ENCODE results near the gene CAGE1.

The CAGE1 gene

DNA sequence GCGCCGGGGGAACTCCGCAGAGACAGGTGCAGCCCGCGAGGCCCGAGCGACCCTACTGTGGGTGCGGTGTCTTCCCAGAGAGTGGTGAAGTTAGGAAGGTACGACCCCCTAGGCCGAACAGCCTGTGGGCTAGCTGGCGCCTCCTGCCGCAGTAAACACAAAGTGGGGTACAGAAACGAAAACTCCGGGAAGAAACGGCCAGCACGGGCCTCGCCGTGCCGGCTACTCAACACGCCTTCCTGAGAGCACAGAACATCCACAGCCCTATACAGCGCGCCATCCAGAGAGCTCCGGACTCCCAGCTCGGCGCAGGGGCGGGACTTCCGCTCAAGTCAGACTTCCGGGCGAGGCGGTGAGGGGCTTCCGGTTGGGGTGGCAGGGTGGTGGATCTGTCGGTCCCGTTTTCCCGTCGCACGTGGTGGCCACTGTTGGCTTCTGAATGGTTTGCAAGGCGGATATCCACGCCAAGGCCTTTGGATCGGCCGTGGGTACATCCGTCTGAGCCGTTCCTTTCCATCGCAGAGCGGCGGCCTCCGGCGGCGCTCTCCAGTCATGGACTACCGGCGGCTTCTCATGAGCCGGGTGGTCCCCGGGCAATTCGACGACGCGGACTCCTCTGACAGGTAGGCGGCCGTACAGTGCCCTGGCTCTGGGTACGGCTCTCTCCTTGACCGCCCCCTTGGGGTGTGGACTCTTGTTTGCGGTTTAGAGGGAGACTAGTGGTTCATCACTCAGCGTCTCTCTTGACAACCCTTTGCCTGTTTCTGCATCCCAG, at the start of gene CAGE1, which contains the start of gene RIOK1:
TSS of gene CAGE1 (minus strand) at position 292 of the 775 bp plus-strand sequence. CDS start 2,569 bp downstream, outside the sequence.
TSS of gene RIOK1 (plus strand) at position 358 of the 775 bp plus-strand sequence. CDS start at position 553, 195 bp downstream.
- peak; percentile 88 for DNase-seq

DNA sequence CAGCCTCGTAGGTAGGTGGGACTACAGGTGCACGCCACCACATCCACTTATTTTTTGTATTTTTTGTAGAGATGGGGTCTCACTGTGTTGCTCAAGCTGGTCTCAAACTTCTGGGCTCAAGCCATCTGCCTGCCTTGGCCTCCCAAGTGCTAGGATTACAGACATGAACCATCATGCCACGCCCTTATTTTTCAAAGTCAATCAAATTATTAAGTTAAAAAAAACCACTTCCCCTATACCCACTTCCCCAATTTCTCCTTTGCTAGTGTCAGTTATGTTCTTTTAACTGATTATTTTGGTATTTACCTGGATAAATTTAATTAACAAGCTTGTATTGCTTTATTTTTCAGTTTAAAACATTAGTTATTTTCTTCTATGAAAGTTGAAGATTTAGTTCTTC, 49.7 kb upstream of the CAGE1 start:
- no peak for DNase-seq

DNA sequence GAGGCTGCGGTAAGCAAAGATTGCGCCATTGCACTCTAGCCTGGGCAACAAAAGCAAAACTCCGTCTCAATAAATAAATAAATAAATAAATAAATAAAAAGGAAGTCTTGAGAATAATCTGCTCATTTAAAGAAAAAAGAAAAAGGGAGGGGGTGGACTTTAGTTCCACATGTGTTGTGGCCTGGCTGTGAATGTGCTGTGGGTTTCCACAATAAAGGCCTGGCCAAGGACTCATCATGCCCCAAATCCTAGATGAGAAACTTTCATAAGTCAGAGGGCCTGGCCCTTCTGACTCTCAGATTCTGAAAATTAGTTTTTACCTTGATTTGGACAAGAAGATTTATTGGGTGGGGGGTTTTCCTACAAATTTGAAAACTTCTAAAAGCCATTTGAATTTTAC, 48.5 kb upstream of the CAGE1 start:
- no peak for DNase-seq

DNA sequence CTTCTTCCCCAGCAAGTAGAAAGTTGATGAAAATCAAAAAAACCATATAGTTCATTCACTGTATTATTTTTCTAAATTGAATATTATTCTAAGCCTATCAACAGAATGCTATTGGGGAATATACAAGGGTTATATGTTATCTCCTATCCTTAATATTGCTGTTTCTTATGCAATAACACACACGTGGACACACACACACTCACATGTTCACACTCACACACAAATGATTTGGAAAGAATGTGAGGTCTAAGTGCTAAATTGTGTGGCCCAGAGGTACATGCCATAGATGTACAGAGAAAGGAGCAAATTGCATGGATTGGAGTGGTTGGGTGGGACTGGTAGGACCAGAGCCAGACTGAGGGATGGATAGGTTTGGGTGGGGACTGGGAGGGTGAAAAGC, 45.1 kb upstream of the CAGE1 start:
- no peak for DNase-seq

DNA sequence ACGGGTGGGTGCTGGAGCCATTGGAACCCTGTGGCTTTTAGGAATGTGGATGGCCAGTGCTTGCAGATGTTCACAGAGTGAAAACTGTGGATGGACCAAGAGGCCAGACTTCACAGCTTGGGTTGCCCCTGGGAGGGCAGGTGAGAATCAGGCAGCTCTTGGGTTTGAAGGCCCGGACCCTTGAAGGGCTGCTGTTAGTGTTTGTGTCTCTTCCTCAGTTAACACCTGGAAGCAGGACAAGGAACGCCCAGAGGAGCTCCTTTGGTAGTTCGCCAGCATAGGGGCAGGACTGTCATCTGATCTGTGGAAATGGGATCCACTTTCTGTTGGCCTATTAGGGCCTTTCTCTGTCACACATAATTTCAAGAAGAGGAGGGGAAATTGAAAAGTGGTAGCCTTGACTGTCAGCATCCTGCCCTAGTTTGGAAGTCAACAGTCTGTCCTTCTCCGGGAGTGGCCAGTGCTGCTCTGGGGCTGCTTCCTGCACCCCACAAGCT, 43.6 kb upstream of the CAGE1 start:
- DNase-seq: no peak

DNA sequence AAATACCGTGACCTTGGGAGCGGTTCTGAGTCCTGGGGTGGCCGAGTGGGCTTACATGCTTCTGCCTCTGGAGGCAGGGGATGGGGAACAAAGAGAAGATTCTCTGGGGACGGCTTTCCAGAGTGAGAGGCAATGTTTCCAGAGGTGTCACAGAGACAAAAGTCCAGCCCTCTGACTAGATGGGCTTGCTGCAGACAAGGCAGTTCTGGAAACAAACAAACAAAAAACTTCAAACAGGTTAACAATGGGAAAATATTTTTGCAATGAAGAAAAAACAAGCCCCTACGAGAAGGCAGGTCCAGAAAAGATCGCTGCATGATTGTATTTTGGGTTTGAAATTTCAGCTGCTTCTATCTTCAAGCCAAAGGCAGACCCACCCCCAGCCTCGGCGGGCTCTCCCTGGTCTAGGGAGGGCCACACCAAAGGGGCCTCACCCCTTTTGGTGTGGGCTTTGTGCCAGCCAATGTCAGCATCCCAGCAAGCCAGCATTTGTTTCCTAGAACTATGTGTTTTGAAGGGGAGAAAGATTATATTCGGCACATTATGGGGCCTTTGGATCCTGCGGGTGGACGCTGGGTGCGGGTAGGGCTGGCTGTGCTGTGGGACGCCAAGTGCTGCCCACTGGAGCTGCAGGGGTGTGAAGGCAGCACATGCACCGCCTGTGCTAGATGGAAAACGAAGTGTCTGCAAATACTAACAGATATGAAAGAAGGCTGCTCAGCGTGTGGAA, 43.0 kb upstream of the CAGE1 start:
- DNase-seq: no peak

DNA sequence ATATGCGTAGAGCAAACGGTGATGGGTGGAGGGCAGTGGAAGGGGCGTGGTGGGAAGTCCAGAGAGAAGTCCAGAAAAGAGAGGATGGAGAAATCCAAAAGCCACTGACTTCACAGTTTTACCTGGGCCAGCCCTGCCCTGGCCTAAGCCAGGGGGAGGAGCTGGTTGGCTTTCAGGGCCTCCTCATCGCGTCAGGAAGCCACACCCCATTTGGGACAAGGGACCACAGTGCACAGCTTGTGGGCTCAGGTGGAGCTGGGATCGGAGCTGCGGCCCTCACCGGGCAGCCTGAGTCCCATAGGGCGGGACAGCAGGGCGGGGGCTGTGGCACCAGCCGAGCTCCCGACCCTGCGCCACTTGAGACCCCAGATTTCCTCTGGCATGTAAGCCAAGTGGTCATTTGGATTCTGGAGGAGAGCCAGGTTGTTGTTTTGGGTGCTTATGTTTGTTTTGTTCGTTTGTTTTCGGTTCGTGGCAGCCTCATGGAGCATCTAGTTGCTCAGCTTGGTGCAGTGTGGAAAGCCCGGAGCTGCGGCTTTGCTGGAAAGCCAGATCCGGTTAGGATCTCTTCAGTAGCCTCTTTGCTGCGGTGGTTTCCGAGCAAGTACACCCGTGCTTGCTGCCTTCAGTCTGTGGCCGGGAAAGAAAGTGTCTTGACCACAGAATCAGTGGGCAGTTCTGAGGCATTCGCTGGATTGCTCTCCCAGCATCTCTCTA, 42.3 kb upstream of the CAGE1 start:
- DNase-seq: no peak

DNA sequence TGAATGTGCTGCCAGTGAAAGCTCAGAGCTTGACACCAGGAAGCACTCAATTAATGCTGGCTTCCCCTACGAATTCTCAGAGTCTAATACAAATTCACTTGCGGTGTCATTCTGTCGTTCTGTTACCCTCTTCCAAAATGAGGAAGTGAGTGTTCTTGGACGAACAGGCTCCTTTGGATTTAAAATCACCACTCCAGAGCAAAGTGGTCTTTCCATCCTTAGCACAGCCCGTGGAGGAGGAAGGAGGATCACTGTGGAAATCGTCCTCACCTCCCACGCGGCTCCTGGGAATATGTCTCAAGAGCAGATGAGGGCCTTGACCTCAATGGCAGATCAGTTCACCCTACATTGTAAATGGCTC, 41.8 kb upstream of the CAGE1 start:
- no peak for DNase-seq

DNA sequence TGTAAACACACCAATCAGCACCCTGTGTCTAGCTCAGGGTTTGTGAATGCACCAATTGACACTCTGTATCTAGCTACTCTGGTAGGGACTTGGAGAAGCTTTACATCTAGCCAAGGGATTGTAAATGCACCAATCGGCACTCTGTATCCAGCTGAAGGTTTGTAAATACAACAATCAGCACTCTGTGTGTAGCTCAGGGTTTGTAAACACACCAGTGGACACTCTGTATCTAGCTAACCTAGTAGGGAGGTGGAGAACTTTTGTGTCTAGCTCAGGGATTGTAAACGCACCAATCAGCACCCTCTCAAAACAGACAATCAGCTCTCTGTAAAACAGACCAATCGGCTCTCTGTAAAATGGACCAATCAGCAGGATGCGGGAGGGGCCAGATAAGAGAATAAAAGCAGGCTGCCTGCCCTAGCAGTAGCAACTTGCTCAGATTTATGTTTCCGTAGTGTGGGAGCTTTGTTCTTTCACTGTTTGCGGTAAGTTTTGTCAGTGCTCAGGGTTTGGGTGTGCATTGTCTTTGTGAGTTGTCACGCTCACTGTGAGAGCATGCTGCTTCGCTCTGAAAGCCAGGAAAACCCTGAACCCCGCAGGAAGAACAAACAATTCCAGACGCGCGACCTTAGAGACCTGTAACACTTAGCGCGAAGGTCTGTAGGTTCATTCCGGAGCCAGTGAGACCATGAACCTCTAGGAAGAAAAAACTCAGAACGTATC, 37.1 kb upstream of the CAGE1 start:
- DNase-seq: no peak

DNA sequence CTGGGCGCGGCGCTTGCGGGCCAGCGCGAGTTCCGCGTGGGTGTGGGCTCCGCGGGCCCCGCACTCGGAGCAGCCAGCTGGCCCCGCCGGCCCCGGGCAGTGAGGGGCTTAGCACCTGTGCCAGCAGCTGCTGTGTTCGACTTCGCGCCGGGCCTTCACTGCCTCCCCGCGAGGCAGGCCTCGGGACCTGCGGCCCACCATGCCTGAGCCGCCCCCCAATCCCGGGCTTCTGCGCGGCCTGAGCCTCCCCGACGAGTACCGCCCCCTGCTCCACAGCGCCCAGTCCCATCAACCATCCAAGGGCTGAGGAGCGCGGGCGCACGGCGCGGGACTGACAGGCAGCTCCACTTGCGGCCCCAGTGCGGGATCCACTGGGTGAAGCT, 36.3 kb upstream of the CAGE1 start:
- no peak for DNase-seq

DNA sequence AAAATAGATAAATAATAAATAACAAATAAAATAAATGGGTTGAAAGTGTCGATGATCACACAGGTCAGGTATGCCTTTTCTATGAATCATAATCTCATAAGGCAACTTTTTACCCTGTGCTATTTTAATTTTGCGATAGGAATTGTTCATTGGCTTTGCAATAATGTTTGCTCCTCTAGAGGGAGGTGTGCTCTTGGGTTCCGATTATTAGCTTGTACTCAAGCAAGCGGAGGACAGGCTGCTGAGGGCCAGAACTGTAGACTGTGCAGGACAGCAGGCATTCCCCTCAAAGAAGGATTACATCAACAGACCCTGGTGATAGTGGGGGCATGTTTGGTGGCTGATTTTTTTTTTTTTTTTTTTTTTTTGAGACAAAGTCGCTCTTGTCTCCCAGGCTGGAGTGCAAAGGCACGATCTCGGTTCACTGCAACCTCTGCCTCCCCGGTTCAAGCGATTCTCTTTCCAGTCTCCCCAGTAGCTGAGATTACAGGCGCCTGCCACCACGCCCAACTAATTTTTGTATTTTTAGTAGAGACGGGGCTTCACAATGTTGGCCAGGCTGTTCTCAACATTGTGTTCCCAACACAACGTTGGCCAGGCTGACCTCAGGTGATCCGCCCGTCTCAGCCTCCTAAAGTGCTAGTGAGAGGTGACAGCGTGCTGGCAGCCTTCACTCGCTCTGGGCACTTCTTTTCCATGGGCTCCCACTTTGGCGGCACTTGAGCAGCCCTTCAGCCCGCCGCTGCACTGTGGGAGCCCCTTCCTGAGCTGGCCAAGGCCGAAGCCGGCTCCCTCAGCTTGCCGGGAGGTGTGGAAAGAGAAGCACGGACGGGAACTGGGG, 35.6 kb upstream of the CAGE1 start:
- peak; percentile 70 for DNase-seq

DNA sequence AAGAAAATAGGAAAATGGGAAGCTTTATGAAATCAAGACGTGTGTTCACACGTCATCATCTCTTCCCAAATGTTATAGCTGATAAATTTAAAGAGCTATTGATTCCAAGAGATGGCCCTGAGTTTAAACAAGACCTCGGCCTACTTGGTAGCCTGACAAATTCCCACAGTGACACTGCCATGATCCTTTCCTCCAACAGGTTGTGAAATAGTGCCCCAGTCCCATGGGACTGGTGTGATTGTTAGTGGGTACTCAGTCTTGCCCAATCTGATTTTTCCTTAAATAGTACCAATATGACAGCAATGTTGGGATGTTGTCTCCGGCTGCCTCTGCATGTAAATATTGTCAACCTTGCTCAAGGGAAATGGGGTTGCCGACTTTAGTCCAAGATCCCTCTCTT, 34.5 kb upstream of the CAGE1 start:
- no peak for DNase-seq

DNA sequence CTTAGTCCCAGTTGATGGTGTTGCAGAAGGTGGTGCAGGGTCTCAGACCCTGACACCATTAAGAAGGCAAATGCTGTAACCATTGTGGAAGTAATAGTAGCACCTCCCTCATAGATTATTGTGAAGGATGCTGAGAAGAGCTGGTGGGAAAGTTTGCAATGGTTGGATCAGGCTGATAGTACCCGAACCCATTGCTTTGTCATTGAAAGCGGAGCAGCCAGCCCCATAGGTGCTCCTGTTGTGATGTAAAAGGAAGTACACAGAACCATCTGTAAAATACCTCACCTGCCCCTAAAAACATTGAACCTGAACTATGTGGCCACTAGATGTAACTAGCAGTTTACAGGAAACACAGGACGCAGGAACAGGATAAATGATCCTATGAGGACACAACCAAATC, 31.5 kb upstream of the CAGE1 start:
- no peak for DNase-seq

DNA sequence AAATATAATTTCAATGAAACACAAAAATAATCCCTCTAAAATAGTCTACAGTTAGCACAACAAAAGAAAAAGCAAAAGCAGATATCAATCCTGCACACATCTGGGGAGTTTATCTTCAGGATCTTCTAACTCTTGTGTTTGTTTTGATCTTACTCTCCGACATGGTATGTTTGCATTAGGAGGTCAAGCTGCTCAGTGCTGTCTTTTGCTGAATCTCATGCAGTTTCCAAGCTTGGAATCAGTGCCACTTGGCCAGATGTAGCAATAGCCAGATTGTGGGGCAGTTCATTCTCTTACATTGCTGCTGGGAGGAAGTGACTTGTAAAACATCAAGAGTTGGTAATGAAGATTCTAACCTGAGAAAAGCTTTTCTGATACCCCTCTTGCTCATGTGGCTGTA, 29.5 kb upstream of the CAGE1 start:
- DNase-seq: no peak

DNA sequence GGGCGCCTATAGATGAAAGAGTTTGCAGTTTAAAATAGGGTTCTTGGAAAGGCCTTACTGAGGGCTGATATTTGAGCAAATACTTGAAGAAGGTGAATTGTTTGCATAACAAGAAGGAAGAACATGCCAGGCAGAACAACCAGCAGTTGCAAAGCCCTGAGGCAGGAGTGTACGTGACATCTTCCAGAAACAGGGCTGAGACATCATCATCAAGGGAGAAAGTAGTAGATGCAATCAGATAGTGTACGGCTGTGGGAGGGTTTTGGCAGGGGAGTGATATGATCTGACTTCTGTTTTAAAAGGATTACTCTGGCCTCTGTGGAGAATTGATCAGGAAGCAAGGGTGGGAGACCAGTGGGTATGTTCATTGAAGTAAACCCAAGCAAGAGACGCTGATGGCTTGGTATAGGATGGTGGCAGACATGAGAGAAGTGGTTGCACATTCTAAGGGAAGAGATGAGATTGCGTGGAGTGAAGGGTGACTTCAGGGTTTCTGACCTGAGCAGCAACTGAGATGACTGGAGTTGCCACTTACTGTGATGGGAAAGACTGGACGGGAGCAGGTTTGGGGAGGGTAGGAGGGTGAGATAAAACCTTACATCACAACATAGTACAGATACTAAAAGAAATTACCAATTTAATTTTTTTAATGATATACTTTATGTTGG, 28.8 kb upstream of the CAGE1 start:
- no peak for DNase-seq

DNA sequence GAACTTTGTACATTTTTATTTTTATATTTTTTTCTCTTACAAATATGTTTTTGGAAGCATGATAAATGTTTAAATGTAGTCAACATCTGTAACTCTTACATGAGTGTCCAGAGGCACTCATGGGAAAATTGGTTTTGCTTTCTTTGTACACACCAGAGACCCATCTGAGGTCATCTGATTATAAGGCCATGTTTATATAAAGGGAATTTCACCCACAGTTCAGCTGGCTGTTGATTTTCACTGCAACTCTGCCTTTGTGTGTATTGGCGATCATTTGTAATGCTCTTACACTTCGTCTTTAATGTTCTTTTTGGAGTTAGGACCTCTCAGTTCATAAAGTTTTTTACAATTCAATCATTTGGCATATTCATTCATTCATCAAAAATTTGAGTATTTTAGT, 28.1 kb upstream of the CAGE1 start:
- DNase-seq: no peak

DNA sequence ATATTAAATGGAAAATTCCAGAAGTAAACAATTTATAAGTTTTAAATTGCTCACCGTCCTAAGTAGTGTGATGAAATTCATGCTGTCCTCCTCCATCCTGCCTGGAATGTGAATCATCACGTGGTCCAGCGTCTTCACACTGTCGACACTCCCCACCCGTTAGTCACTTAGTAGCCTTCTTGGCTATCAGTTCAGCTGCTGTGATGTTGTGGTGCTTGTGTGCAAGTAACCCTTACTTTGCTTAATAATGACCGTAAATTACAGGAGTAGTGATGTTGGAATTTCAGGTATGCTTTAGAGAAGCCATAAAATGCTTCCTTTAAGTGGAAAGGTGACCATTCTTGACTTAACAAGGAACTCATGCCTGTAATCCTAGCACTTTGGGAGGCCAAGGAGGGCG, 25.3 kb upstream of the CAGE1 start:
- DNase-seq: peak; percentile 87

DNA sequence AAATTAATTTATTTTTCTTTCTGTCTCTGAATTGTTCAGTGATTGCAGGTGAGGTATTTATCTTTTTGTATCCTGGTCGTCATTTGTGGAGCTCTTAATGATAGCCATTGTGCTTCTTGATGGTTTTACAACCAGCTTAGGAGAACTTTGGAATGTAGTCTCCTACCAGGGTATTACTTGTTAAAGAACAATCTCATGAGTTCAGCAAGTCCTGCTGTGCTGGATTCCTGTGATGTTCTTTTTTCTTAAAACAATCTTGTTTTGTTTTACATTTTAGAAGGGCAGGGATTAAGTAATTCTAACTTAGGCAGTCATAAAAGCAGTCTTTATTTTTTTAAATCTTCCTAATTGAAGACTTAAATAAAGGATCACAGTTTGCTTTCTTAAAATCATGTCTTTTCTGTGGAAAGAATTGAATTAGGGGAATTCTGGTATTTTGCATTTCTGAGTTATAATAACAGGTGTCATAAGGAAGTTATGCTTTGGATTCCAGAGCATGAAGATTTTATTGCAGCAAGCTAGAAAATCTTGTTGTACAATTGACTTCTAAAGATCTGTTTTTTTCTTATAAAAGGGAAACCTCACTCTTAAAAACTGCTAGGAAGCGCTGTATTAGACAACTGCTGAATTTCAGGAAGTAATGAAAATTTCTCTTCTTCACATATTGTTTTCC, 23.7 kb upstream of the CAGE1 start:
- no peak for DNase-seq

DNA sequence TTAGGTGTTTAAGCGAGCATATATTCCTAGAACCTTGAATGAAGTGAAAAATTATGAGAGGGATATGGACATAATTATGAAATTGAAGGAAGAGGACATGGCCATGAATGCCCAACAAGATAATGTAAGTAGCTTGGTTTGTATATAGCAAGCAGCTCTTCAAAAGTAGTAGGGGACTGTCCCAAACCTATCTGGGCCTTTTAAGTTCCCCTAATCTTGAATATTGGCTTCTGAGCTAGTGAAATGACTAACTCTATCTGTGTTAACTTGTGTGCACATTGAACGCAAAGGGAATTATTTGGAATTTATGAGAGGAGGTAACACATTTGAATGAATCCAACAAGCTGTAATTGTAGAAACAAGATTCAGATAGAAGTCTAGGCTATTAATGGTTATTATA, 21.8 kb upstream of the CAGE1 start:
- DNase-seq: no peak

DNA sequence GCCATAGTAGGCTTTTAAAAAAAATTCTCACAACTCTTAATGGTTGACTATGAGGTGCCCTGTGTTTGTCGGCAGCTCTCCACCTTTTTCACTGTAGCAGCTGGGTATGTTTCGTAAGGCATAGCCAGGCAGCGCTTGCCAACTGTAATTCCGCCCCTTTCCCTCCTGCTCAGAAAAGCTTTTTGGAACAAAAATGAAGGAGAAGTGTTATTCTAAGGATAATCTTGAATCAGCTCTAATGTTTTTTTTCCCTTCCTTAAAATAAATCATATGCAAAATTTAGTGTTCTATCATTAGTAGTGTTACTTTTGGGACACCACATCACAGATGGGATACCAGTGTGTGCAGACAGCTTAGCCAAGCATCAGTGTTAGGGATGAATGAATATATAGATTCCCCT, 21.3 kb upstream of the CAGE1 start:
- no peak for DNase-seq

DNA sequence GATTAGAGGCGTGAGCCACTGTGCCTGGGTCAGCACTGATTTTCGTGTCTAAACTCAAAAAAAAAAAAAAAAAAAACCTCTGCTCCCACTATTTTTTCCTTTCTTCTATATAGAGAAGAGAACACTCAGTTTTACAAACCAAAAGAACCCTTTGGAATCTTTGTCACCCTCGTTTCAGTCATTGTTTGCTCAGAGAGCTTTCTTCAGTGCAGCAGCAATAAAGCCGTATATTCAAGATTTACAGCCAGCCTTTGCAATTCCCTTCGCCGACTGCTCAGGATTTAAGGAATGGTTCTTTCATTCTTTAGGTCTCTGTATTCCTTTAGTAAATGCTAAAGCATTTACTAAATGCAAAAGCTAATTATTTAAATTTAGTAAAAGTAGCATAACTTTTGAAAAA, 20.2 kb upstream of the CAGE1 start:
- no peak for DNase-seq

Data from kidney glomerular epithelial cell (primary cell).